Measurements from ENCODE around the gene CD63.

Gene CD63

GRCh38 chr12:55704824-55705718 is 23.7 kb downstream of the CD63 start:
- no peak for DNase-seq

- no peak for DNase-seq
Measured at GRCh38 chr12:55703901-55704761, 24.7 kb downstream of the CD63 start.

GRCh38 chr12:55703288-55703687 is 25.5 kb downstream of the CD63 start:
- DNase-seq: no peak

- no peak for DNase-seq
Measured at GRCh38 chr12:55702861-55703260, 25.9 kb downstream of the CD63 start.

GRCh38 chr12:55700255-55701018 is 28.4 kb downstream of the CD63 start:
- DNase-seq: no peak

GRCh38 chr12:55699471-55700055 is 29.2 kb downstream of the CD63 start:
- no peak for DNase-seq

- no peak for DNase-seq
Measured at GRCh38 chr12:55698965-55699364, 29.8 kb downstream of the CD63 start.

- DNase-seq: no peak
Measured at GRCh38 chr12:55698241-55698955, 30.4 kb downstream of the CD63 start.

- no peak for DNase-seq
Measured at GRCh38 chr12:55697686-55698085, 31.1 kb downstream of the CD63 start.

GRCh38 chr12:55696796-55697462 is 31.9 kb downstream of the CD63 start:
- DNase-seq: no peak

- no peak for DNase-seq
Measured at GRCh38 chr12:55696141-55696540, 32.7 kb downstream of the CD63 start.

- no peak for DNase-seq
Measured at GRCh38 chr12:55695349-55695748, 33.5 kb downstream of the CD63 start.

- DNase-seq: no peak
Measured at GRCh38 chr12:55694651-55695050, 34.2 kb downstream of the CD63 start.

- DNase-seq: no peak
Measured at GRCh38 chr12:55694188-55694515, 34.7 kb downstream of the CD63 start.

GRCh38 chr12:55693323-55694187 is 35.3 kb downstream of the CD63 start:
- DNase-seq: no peak

GRCh38 chr12:55692631-55693322 is 36.0 kb downstream of the CD63 start:
- DNase-seq: no peak

GRCh38 chr12:55688716-55689655 is 39.8 kb downstream of the CD63 start:
- DNase-seq: no peak

GRCh38 chr12:55687746-55688145 is 41.1 kb downstream of the CD63 start:
- no peak for DNase-seq

Data from effector CD8-positive, alpha-beta T cell (primary cell).